HUES48 (cell line): ENCODE data around the gene SLC4A8.

Experiments used
- H3K27ac ChIP-seq: one replicate; pipeline ENCODE4 v1.7.0; 2013; ENCODE audit warnings: low read depth, low read length, inconsistent platforms
- H3K27me3 ChIP-seq: 2 replicates; pipeline ENCODE4 v1.6.1; 2013; ENCODE audit warnings: mild to moderate bottlenecking, low read length; ENCODE audit not compliant: control insufficient read depth, insufficient read depth
- H3K36me3 ChIP-seq: 2 replicates; pipeline ENCODE4 v1.6.1; 2013; ENCODE audit warnings: low read length; ENCODE audit not compliant: control insufficient read depth, insufficient read depth
- H3K4me1 ChIP-seq: 2 replicates; pipeline ENCODE4 v1.6.1; 2013; ENCODE audit warnings: mild to moderate bottlenecking, low read length; ENCODE audit not compliant: control insufficient read depth, insufficient read depth
- H3K4me3 ChIP-seq: 2 replicates; pipeline ENCODE4 v1.5.1; 2013; ENCODE audit warnings: mild to moderate bottlenecking, low read depth, low read length
- H3K9ac ChIP-seq: 2 replicates; pipeline ENCODE4 v1.6.1; 2013; ENCODE audit warnings: mild to moderate bottlenecking, low read depth, low read length, moderate library complexity
- H3K9me3 ChIP-seq: 2 replicates; pipeline ENCODE4 v1.6.1; 2013; ENCODE audit warnings: low read length; ENCODE audit not compliant: control insufficient read depth, insufficient read depth

Gene SLC4A8

GRCh38 chr12:51424662-51425539, at the start of gene SLC4A8:
Gene SLC4A8 (plus strand): TSS chr12:51424831. CDS start chr12:51424988, 157 bp downstream.
- Histone ChIP-seq H3K4me3 (peak within 1 kb of the TSS; percentile 81), H3K36me3 (no peaks in the 10 kb centered on the region), H3K9ac (0 out of 2 replicates have a peak within 1 kb of the TSS, but pooled peaks have one; percentile 7), H3K4me1 (peaks cover 16% of the 10 kb centered on the region), H3K27ac (peak within 1 kb of the TSS; percentile 37), H3K27me3 (no peaks in the 10 kb centered on the region), H3K9me3 (no peaks in the 10 kb centered on the region)

GRCh38 chr12:51374856-51375255, 49.8 kb upstream of the SLC4A8 start:
- no peaks in the 10 kb centered on the region for H3K27me3 ChIP-seq
- H3K9me3 ChIP-seq: no peaks in the 10 kb centered on the region
- peaks cover 54% of the 10 kb centered on the region for H3K36me3 ChIP-seq
- no peak overlapping the region for H3K9ac ChIP-seq
- no peak overlapping the region for H3K4me3 ChIP-seq
- H3K4me1 ChIP-seq: peaks cover 9% of the 10 kb centered on the region
- H3K27ac ChIP-seq: no peak overlapping the region

GRCh38 chr12:51377099-51377984, 47.3 kb upstream of the SLC4A8 start:
- no peaks in the 10 kb centered on the region for H3K9me3 ChIP-seq
- no peak overlapping the region for H3K4me3 ChIP-seq
- no peak overlapping the region for H3K27ac ChIP-seq
- H3K27me3 ChIP-seq: no peaks in the 10 kb centered on the region
- peaks cover 68% of the 10 kb centered on the region for H3K36me3 ChIP-seq
- no peak overlapping the region for H3K9ac ChIP-seq
- H3K4me1 ChIP-seq: peaks cover 8% of the 10 kb centered on the region; the same call in 1 of the 2 replicates

GRCh38 chr12:51378749-51379148, 45.9 kb upstream of the SLC4A8 start:
- peaks cover 73% of the 10 kb centered on the region for H3K36me3 ChIP-seq
- H3K27ac ChIP-seq: no peak overlapping the region
- peaks cover 11% of the 10 kb centered on the region; the same call in 1 of the 2 replicates for H3K4me1 ChIP-seq
- H3K9me3 ChIP-seq: no peaks in the 10 kb centered on the region
- no peak overlapping the region for H3K4me3 ChIP-seq
- H3K27me3 ChIP-seq: no peaks in the 10 kb centered on the region
- H3K9ac ChIP-seq: no peak overlapping the region

- peaks cover 15% of the 10 kb centered on the region; the same call in 1 of the 2 replicates for H3K4me1 ChIP-seq
- H3K4me3 ChIP-seq: no peak overlapping the region
- H3K36me3 ChIP-seq: peaks cover 65% of the 10 kb centered on the region
- H3K27ac ChIP-seq: no peak overlapping the region
- H3K27me3 ChIP-seq: no peaks in the 10 kb centered on the region
- H3K9ac ChIP-seq: no peak overlapping the region
- no peaks in the 10 kb centered on the region for H3K9me3 ChIP-seq
These were observed 45.1 kb upstream of the SLC4A8 start for GRCh38 chr12:51379571-51379970.

- Histone ChIP-seq H3K36me3 (peaks cover 53% of the 10 kb centered on the region), H3K9me3 (no peaks in the 10 kb centered on the region), H3K27me3 (no peaks in the 10 kb centered on the region), H3K27ac (no peak overlapping the region), H3K4me1 (peaks cover 15% of the 10 kb centered on the region; the same call in 1 of the 2 replicates), H3K9ac (no peak overlapping the region), H3K4me3 (no peak overlapping the region)
These were observed 43.2 kb upstream of the SLC4A8 start for GRCh38 chr12:51381226-51382079.

GRCh38 chr12:51382173-51382572, 42.5 kb upstream of the SLC4A8 start:
- Histone ChIP-seq H3K27me3 (no peaks in the 10 kb centered on the region), H3K36me3 (peaks cover 46% of the 10 kb centered on the region), H3K9me3 (no peaks in the 10 kb centered on the region), H3K27ac (no peak overlapping the region), H3K9ac (no peak overlapping the region), H3K4me1 (peaks cover 15% of the 10 kb centered on the region; the same call in 1 of the 2 replicates), H3K4me3 (no peak overlapping the region)

- Histone ChIP-seq H3K9me3 (no peaks in the 10 kb centered on the region), H3K4me3 (no peak overlapping the region), H3K4me1 (peaks cover 25% of the 10 kb centered on the region), H3K9ac (no peak overlapping the region), H3K36me3 (peaks cover 37% of the 10 kb centered on the region), H3K27ac (no peak overlapping the region), H3K27me3 (no peaks in the 10 kb centered on the region)
These were observed 41.2 kb upstream of the SLC4A8 start for GRCh38 chr12:51383269-51383905.

- H3K9ac ChIP-seq: no peak overlapping the region
- peaks cover 15% of the 10 kb centered on the region; the same call in 1 of the 2 replicates for H3K36me3 ChIP-seq
- no peaks in the 10 kb centered on the region for H3K9me3 ChIP-seq
- H3K27me3 ChIP-seq: no peaks in the 10 kb centered on the region
- H3K4me3 ChIP-seq: no peak overlapping the region
- no peak overlapping the region for H3K27ac ChIP-seq
- peaks cover 37% of the 10 kb centered on the region for H3K4me1 ChIP-seq
These were observed 38.3 kb upstream of the SLC4A8 start for GRCh38 chr12:51386351-51386750.
